HG03442 (cell line): Measurements from ENCODE around the gene ASTN2.
"Not testable (repeated sequence)": the region's sequence is repeated elsewhere in the genome, so short reads cannot be mapped to it uniquely, and the experiment has no call there.

Experiments used
- ATAC-seq: cut with Tn5 transposase; IDR thresholded peaks from one replicate; pipeline ENCODE4 v1.9.1; 2021; ENCODE audit warnings: mild to moderate bottlenecking, moderate library complexity; ENCODE audit not compliant: unreplicated experiment

Gene ASTN2

DNA sequence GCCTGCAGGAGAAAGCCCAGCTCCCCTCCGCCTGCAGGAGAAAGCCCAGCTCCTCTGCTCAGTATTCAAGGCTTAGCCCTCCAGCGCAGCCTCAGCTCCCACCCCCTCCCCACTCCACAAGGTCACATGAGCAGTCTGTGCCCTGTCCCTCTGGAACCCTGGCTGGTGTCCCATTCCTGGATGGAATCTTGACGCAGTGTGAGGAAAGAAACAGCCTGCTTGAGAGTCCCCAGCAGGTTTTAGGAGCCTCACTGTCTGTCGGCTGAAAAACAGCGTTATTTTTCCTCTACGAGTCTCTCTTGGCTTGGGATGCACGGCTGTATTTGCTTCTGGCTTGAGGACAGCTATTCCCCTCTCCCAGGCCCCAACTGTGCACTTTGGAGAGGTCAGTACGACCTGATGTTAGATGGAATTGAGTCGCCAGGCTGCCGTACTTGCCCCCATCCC, 937.9 kb downstream of the ASTN2 start:
- ATAC-seq, result no peak

DNA sequence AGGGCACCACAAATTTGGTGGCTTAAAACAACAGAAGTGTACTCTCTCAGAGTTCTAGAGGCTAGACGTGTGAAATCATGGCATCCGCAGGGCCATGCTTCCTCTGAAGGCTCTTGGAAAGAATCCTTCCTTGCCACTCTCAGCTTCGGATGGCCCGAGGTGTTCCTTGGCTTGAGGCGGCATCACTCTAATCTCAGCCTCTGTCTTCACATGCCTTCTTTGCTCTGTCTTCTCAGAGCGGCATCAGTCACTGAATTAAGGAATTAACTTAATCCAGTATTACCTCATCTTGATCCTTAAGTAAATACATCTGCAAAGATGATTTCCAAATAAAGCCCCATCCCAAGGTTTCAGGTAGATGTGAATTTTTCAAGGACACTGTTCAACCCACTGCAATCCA, 938.9 kb downstream of the ASTN2 start:
- no peak for ATAC-seq

DNA sequence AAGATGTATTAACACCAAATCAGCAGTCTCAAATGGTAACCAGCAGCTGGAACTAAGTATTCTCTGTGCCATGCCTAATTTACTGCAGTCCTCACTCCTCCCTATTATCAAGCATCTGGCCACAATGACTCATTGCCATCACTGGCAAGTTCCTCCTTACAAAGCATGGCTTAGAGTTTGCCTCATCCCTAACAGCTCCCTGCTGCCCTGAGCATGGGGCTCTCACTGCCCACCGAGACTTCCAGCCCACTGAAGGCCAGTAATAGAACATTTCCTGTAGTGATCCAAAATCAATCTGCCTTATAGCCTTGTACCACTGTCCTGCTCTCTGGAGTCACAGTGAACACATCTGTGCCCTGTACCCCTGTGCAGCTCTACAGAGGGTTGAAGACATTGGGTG, 939.7 kb downstream of the ASTN2 start:
- no peak for ATAC-seq

DNA sequence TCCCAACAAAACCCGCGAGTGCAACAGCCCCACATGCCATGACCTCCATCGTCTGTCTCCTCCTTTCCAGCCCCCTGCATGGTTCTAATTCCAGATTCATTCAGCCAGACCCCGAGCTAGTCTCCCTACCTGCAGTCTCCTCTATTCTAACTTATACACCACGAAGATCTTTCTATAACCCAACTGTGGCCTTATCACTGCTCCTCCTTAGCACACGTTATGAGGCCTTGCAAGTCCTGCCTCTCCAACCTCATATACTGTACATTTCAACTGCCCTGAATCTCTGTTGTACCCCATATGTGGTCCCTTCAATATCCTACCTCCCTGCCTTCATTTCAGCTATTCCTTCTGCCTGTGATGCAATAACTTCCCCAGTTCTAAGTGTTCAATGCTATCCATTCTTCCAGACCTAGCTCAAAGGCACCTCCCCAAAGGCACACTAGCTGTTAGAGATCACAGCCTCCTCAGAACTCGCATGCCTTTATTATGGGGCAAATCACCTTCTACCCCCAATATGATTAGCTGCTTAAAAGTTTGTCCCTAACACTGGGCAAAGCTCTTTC, 942.8 kb downstream of the ASTN2 start:
- ATAC-seq, result no peak

DNA sequence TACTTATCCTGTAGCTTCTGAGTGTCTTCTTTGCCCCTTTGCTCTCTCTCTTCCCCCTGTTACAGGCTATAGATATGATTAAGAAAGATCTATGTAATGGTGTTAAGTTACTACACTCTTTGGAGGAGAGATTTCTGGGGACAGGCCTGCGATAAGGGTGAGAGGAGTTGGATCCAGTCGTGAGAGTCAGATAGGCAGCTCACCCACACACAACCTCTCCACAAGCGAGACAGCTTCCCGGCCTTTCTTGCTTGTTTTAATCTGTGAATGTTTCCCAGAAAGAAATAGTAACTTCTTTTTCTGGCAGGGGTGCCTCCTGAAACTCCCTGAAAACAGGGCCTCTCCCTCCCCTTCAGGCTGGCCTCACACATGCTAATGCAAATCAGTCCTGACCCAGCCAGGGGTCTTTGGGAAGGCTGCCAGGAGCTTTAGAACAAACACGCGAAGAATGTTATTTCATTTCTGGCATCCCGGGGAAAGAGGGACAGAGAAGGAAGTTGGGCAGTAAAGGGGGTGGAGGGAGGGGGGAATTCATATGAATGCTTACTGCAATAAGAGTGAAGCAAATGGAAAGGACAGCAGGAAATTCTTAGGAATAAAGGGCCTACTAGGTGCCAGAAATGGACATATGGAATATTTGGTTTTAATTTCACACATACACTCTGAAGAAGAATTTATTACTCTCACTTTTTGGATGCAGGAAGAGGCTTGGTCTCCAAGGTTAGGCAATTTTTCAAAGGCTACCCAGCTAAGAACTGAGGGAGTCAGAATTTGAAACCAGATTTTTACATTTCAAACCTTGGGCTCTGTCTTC, 943.6 kb downstream of the ASTN2 start:
- no peak for ATAC-seq

DNA sequence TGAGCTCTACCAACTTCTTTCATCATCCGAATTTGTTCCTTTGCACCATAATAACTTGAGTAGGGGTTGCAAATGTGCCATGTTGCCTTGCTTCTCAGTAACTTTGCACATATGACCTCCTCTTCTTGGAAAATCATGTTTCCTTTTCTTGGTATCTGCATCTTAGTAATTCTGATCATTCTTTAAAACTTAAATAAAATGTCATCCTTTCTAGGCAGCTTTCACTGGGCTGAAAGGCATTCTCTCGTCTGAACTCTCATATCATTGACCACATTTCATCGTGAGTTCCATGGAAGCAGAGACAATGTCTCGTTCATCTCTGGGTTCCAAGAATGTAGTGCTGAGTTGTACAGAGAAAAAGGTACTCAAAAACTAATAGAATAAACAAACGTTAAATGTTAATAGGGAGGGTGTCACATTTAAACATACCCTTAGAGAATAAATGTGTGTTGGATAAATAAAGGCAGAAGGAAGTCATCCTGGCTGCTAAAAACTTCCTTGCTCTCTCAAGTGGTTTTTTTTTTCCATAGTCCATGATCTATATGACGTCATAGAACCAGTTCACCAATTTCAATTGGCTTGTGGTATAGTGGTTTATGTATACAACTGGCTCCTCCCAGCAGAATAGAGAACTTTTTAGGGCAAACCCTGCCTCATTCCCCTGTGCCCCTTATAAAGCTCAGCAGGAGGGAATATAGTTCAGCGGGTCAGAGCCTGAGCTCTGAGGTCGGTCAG, 945.9 kb downstream of the ASTN2 start:
- no peak for ATAC-seq

DNA sequence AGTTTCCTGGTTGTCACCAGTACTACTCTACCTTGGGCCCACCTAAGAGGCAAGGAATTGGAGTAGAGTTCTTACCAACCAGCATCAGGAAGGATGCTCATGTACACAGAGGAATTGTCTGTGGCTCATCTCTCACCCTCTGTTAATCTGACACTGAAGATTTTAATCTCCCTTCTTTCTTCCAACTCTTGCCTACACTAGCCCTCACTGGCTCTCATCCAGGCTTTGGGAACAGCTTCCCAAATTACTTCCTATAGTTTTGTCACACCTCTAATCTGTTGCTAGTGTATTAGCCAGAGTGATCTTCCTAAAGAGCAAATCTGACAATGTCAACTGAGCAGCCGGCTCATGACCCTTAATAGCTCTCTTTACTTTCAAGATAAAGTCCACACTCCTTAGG, 946.5 kb downstream of the ASTN2 start:
- ATAC-seq, result no peak

DNA sequence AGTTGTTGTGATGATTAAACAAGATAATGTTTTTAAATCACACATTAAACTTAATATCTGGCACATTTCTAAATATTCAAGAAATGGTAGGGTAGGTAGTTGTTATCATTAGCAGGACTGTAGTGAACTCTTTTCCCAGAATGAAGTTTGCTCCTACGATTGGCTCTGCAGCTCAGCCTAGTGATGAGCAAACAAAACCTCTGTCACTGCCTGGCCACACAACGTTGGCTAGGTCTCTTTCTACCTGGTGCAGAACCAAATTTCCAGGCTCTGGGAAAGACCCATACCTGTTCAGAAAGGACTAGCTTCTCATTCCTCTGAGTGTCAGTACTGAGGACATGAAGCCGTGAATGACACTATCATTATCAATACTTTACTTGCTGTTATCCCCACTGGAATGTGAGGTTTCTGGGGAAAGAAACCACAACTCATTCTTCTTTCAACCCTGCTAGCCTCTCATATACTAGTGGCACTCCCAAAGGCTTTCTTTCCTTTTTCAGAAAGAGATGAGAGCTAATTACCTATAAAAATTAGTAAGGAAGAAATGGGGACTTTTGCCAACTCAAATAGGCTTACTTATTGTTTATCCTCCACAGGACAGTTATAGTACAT, 947.0 kb downstream of the ASTN2 start:
- no peak for ATAC-seq

DNA sequence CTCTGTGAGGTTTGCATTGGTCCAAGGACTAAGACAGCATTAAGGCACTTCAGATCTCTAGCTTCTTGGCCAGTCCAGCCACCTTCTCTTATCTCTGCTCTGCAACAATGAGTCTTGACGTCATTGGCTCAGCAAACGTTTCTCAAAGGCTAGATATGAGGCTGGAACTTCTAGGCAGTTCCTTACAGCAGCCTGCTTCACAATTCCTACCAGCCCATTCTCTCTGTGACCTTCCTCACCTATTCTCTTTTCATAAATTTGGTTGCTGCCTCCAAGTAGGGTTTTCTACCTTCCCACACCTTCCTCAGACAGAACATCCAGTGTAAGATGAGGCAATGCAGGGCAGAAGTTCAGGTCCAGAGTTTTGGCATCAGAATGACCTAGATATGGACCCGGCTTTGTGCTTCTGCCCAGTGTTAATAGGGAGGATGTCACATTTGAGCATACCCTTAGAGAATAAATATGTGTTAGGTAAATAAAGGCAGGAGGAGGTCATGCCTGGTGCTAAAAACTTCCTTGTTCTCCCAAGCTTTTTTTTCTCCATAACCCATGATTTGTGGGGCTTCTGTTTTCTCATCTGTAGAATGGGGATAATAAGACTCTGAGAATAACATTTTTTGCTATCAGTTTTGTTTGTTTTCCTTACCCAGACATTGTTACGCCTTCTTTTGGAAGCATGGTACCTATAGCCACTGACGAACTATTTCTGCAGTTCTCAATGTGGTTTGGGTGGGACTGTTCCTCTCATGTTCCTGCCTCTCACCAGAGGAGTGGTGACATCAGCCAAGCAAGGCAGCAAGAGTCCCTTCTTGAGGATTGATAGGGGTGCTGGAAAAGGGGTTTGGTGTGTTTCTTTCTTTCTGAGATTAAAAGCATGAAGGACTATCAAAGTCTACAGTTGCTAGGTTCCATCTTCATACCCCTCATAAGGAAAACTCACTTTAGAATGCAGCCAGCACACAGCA, 948.3 kb downstream of the ASTN2 start:
- ATAC-seq, result no peak

DNA sequence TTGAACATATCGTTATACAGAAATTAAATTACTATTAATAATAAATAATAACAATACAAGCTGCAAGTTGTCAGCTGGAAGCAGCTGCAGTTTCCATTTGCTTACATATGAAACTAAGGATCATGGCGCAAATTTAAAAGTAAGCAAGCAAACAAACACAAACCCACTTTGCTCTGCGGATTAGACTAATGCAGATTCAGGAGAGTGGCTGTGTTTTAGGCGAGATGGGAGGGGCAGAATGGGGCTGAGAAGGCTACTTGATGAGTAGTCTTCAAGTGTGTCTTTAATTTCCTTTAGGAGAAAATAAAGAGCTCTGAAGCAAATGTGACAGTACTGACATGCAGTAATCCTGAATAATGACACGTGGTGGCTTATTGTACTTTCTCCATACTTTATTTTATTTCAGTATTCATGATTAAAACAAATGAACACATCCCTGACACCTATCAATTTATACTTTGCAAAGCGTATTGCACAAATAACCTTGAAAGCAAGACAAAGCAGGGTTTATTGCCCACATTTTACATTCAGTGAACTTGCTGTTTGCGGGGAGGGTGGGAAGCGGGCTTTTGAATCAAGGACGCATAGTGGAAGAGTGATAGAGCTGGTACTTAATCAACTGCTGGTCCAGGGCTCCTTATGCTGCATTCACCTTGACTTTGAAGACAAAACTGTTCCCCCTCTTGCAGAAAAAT, 949.1 kb downstream of the ASTN2 start:
- ATAC-seq, result no peak

DNA sequence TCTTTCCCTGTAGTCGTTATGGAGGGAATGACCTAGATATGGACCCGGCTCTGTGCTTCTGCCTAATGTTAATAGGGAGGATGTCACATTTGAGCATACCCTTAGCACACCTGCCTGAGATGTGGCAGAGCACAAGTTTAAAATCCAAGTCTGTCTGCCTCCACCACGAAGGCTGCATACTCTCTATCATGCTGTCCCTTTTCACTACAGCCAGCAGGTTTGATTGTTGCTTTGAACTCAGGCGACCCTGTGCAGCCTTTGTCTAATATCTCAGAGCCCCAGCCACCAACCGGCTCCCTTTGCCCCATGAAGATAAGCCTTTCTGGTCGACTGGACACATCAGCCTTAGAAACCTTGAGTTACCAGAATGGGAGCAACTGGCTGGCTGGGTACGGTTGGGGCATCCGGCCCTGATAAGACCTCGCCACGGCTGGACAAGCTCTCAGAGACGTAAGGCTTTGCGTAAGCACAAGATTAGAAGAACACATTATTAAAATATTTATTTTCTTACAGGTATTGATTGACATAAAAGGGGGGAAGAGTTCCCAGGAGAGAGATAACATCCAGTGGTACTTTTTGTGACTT, 949.8 kb downstream of the ASTN2 start:
- no peak for ATAC-seq

DNA sequence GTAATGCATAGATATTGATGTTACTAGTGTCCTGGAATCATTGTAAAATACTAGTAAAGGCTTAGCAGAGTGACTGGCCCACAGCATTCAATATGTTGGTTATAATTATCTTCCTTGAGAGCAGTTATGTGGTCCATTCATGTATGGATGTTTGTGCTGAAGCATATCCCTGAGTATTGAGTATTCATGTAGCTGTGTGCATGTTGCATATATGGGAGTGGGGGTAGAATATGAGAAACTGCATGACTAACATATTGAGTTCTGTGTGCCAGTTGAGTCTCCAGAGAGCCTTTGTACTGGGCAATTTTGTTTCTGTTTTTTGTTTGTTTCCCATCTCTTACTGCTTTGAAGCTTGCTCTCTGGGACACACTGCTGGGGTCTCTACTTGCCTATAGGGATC, 950.4 kb downstream of the ASTN2 start:
- ATAC-seq, result no peak

DNA sequence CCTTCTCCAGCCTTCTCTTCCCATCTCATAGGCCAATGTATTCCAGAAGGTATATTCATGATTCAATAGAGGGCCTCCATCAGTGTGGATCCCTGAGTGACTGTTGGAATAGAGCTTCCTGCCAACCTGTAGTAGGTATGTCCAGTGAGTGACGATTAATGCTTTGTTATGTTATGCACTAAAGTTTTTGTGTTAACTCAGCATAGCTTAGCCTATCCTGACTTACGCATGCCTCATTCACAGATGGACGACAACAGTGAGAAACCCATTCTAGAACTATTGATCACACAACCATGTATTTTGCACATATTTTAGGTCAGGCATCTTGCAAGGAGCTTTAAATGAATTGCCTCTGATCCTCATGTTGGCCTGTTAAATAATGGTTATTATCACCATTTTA, 953.2 kb downstream of the ASTN2 start:
- no peak for ATAC-seq

DNA sequence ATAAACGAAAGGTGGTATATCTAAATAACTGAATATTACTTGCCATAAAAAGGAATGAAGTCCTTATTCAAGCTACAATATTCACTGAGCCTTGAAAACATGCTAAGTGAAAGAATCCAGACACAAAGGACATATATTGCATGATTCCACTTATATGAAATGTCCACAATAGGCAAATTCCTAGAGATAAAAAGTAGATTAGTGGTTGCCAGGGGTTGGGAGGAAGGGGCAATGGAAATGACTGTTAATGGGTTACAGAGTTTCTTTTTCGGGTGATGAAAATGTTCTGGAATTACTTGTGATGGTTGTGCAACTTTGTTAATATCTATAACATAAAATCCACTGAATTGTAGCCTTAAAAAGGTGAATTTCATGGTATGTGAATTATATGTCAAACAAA, 954.8 kb downstream of the ASTN2 start:
- no peak for ATAC-seq

DNA sequence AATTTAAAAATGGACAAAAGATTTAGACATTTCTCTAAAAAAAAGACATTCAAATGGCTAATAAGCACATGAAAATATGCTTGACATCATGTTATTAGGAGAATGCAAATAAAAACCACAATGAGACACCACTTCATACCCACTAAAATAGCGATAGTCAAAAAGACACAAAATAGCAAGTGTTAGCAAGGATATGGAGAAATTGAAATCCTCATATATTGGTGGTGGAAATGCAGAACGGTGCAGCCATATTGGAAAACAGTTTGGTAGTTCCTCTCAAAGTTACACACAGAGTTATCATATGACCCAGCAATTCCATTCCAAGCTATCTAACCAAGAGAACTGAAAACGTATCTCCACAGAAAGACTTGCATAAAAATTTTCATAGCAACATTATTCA, 955.3 kb downstream of the ASTN2 start:
- no peak for ATAC-seq

DNA sequence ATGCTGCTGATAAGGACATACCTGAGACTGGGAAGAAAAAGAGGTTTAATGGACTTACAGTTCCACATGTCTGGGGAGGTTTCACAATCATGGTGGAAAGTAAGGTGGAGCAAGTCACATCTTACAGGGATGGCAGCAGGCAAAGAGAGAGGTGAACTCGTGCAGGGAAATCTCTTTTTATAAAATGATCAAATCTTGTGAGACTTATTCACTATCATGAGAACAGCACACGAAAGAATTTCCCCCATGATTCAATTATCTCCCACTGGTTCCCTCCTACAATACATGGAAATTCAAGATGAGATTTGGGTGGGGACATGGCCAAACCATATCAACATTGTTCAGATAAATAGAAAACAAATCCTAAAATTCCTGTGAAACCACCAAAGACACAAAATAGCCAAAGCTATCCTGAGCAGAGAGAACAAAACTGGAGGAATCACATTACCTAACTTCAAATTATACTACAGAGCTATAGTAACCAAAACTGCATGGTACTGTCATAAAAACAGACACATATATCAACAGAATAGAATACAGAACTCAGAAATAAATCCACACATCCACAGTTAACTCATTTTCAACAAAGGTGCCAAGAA, 958.3 kb downstream of the ASTN2 start:
- no peak for ATAC-seq

DNA sequence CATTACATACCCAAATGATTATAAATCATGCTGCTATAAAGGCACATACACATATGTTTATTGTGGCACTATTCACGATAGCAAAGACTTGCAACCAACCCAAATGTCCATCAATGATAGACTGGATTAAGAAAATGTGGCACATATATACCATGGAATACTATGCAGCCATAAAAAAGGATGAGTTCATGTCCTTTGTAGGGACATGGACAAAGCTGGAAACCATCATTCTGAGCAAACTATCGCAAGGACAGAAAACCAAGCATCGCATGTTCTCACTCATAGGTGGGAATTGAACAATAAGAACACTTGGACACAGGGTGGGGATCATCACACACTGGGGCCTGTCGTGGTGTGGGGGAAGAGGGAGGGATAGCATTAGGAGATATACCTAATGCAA, 960.3 kb downstream of the ASTN2 start:
- not testable (repeated sequence) for ATAC-seq

DNA sequence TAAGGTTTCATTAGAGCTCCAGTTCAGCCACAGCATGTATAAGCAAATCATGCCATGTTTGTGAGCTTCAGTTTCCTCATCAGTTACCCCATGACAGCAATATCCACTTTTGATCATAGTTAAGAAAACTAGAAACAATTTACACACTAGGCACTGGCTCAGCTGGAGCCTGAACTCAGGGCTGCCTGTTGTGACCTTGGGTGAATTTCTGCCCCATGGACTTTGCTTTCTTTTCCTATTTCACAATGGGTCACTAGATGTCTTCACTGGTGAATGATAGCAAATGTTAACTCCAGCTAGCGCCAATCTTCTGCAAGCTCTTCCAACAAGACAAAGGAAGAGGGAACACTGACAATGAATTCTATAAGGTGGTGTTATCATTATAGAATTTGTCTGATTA, 961.1 kb downstream of the ASTN2 start:
- ATAC-seq, result no peak

DNA sequence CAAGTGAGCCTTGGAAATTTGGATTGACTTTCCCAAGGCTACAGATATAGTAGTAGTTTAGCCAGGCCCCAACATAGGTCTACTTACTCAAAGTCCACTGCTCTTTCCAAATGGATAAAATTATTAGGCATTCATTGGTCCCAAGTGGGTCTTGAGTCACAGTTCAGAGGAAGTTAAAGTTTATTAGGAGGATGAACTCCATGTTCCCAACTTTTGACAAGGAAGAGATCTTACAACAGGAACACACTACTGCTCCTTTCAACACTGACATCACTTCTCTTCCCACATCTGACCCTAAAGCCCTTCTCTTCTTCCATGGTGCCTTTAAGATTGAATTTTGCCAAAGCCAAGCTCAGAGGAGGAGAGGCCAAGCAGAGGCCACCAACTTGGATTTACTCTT, 962.2 kb downstream of the ASTN2 start:
- no peak for ATAC-seq
